ENCODE measurements around the gene MME.

Gene MME

DNA sequence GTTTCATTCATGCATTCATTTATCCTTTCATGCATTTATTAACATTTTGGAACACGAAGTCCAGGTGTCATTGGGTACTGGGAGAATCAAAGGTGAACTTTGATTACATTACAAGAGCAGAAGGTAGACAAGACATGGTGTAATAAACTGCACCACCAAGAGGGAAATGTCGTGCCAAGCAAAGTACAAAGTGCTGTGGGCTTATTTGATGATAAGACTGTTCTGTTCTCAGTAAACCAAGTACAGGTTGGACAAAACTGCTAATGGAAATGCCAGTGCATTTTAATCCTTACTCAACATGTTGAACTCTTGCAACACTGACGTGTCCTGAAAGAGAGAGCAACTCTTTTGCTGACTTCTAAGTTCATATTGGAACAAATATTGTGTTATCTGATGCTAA, 69.4 kb downstream of the MME start:
- no peak for DNase-seq (ENCODE audit: low spot score)

- DNase-seq (ENCODE audit: low spot score), result no peak
These were observed 73.4 kb downstream of the MME start for GRCh38 chr3:155153242-155154186.

- DNase-seq (ENCODE audit: low spot score), result no peak
These were observed 74.1 kb downstream of the MME start for GRCh38 chr3:155154255-155154654.

- no peak for DNase-seq (ENCODE audit: low spot score)
These were observed 78.4 kb downstream of the MME start for GRCh38 chr3:155158346-155159037.

GRCh38 chr3:155159301-155159700, 79.2 kb downstream of the MME start:
- no peak for DNase-seq (ENCODE audit: low spot score)

- no peak for DNase-seq (ENCODE audit: low spot score)
These were observed 81.6 kb downstream of the MME start for GRCh38 chr3:155161640-155162292.

GRCh38 chr3:155164306-155164705, 84.2 kb downstream of the MME start:
- DNase-seq (ENCODE audit: low spot score), result no peak

GRCh38 chr3:155166441-155166840, 86.3 kb downstream of the MME start:
- DNase-seq (ENCODE audit: low spot score), result no peak

- no peak for DNase-seq (ENCODE audit: low spot score)
These were observed 89.1 kb downstream of the MME start for GRCh38 chr3:155169197-155169596.

GRCh38 chr3:155173771-155174170, 93.7 kb downstream of the MME start:
- no peak for DNase-seq (ENCODE audit: low spot score)

GRCh38 chr3:155178810-155179436, 98.8 kb downstream of the MME start:
- DNase-seq (ENCODE audit: low spot score), result no peak

- no peak for DNase-seq (ENCODE audit: low spot score)
These were observed 99.3 kb downstream of the MME start for GRCh38 chr3:155179437-155179827.

DNA sequence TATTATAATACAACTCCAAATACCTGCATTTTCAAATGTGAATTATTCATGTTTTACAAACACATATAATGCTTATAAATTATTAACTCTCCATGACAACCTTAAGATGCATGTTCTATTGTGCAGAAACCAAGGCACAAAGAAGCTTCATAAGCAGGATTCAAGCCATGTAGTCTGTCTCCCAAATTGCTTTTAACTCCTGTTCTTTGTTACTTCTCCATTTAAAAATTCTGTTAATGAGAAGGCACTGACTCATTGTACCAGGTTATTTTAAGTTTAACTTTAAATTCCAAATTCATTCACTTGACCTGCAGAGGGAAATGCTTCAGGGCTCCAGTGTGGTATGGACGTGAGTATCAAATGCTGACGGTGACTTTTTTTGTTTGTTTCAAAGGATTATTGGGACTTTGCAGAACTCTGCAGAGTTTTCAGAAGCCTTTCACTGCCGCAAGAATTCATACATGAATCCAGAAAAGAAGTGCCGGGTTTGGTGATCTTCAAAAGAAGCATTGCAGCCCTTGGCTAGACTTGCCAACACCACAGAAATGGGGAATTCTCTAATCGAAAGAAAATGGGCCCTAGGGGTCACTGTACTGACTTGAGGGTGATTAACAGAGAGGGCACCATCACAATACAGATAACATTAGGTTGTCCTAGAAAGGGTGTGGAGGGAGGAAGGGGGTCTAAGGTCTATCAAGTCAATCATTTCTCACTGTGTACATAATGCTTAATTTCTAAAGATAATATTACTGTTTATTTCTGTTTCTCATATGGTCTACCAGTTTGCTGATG, 100.0 kb downstream of the MME start:
- DNase-seq (ENCODE audit: low spot score), result no peak

DNA sequence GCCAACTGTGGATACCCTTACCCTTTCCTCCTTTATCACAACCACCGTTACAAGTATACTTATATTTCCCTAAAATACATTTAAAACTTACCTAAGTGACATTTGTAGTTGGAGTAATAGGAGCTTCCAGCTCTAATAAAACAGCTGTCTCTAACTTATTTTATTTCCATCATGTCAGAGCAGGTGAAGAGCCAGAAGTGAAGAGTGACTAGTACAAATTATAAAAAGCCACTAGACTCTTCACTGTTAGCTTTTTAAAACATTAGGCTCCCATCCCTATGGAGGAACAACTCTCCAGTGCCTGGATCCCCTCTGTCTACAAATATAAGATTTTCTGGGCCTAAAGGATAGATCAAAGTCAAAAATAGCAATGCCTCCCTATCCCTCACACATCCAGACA, 102.3 kb downstream of the MME start:
- no peak for DNase-seq (ENCODE audit: low spot score)

GRCh38 chr3:155184011-155184410, 103.9 kb downstream of the MME start:
- no peak for DNase-seq (ENCODE audit: low spot score)

DNA sequence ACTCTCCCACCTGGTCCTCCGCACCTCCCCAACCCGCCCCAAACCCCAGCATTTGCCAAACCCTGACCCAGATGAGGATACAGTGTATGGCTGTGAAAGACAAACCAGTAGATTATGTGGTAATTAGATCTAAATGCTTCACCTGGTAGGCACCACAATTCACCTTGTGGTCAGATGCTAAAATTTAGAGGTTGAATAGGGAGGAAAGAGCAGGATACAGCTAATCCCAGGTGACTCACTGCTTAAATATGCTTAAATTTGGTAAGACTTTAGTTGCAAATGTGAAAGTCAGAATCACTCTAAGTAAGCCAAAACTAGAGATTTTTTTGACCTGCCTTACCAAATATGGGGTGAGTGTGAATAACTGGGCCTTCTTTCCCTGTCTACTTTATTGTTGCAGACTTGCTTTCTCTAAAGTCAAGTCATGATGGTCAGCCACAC, 105.5 kb downstream of the MME start:
- no peak for DNase-seq (ENCODE audit: low spot score)

DNA sequence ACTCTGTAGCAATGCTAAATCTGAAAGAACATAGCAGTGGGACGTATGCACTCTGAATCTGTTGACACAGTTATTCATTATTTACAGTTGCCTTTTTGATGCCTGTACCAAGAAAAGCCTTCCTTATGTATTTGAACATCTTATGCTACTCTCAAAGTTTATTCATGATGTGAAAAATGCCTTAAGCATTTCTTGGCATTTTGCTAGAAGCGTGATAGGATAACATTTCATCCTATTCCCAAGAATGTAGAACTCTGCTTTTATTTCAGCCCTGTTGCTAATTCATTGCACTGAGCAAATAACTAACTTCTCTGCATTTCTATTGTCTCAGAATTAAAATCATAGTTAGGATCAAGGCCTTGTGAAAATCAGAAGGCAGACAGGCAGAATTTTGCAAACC, 107.9 kb downstream of the MME start:
- no peak for DNase-seq (ENCODE audit: low spot score)

- no peak for DNase-seq (ENCODE audit: low spot score)
These were observed 109.4 kb downstream of the MME start for GRCh38 chr3:155189478-155189877.

- no peak for DNase-seq (ENCODE audit: low spot score)
These were observed 110.6 kb downstream of the MME start for GRCh38 chr3:155190691-155191090.

DNA sequence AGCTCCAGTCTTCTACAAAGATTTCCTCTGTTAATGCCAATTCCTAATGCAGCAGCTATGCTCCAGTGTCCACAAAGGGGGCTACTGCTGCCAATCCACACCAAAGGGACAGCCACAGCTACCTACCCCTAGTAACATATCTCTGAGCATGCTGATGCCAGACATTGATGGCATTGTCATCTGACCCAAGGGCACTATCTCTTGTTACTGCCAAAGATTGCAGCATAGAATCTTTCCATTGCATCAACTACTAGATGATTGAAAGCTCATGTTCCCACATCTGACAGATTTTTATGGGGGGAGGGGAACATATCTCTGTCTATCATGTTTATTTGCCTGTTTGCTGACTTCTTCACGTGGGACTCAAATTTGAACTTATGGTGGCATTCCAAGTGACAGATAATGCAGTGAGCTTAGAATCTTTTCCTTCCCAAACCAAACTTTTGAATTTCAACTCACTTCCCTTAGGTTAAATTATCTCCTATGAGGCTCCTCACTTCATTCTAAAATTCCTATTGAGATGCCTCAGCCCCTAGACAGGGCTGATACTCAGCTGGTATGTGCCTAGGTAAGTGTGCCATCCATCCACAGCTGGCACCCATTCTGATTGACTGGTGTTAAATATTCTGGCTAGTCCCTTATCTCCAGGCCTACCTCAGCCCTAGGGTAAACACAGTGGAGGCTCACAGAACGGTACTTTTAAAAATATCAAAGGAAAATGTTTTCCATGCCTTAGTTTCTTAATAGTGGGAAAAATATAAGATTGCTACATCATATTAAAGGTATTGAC, 113.0 kb downstream of the MME start:
- no peak for DNase-seq (ENCODE audit: low spot score)

DNA sequence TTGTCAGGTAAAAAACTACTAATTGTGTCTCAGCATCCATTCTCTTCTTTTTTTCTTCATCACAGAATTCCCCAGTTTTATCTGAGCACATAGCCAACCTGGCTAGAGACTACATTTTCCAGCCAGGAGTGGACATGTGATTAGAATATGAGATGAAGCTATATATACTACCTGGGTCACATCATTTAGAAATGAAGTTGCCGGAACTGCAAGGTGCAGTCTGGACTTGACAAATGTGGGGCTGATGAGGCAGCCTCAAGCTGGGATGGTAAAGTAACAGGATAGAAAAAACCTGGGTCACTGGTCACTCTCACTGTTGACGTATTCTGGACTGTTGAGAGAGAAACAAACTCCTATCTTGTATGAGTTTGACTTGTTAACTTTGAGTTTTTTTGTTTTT, 113.7 kb downstream of the MME start:
- no peak for DNase-seq (ENCODE audit: low spot score)
